ENCODE measurements around the gene UCHL5.

UCHL5 gene, protein sequence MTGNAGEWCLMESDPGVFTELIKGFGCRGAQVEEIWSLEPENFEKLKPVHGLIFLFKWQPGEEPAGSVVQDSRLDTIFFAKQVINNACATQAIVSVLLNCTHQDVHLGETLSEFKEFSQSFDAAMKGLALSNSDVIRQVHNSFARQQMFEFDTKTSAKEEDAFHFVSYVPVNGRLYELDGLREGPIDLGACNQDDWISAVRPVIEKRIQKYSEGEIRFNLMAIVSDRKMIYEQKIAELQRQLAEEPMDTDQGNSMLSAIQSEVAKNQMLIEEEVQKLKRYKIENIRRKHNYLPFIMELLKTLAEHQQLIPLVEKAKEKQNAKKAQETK

DNA sequence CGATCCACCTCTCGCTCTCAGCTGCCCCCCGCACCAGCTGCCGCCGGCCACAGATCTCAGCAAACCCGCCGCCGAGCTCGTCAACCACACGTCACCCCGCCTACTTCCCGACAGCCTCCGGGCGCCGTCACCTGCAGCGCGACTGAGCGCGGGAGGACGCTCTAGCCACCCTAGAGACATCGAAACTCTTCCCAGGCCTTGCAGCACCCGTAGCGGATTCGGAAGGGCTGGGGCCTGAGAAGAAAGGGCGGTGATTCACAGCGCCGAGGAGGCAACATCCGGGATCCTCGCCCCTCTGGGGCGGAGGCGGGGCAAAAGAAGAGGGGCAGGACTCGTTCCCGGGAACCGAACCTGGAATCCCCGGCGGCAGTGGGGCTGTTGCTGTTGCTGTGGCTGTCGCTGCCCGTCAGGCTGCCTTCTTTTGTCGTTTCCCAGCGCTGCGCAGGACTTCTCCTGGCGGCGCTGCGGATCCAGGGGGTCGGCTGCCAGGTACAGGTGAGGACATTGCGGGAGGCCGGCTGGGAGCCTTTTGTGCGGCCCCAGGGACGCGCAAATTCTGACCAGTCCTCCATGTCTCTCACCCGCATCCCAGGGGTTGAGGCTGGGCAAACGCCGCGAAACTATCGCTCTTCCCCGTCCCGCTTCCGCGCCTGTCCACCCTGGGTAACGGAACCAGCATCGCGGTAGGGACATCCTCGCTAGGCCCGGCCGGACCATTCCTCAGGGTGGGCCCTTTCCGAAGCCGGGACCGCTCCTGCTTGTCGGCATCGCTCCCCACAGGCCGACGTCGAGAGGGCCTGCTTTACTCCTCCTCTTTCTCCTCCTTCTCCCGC, at the start of gene UCHL5, which contains the start of gene RO60:
UCHL5 (minus strand) TSS at position 79 of the 833 bp plus-strand sequence. CDS start 100 bp downstream, outside the sequence.
RO60 (plus strand) TSS at position 331 of the 833 bp plus-strand sequence. CDS start 9,443 bp downstream, outside the sequence.
- TF ChIP-seq GATA3 (IDR thresholded peaks at IDR 0.05; ENCODE audit: low read depth, low read length) (no peak), GATA2 (IDR thresholded peaks at IDR 0.05; ENCODE audit: low read depth, low read length) (no peak)

DNA sequence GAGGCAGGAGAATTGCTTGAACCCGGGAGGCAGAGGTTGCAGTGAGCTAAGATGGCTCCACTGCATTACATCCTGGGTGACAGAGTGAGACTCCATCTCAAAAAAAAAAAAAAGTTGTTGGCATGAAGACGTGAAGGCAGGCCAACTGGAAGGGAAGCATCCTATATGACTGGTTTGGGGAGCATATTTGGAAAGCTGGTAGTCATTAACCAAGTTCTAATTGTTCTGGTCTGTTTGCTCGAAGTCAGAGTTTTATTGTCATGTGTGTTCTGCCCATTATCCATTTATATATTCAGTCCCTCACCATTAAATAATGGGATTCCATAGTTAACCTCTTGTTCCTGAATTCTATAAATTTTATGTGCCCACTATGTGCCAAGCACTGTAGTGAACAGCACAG, 49.3 kb upstream of the UCHL5 start:
- no peak for TF ChIP-seq GATA2 (IDR thresholded peaks at IDR 0.05; ENCODE audit: low read depth, low read length)
- no peak for TF ChIP-seq GATA3 (IDR thresholded peaks at IDR 0.05; ENCODE audit: low read depth, low read length)

DNA sequence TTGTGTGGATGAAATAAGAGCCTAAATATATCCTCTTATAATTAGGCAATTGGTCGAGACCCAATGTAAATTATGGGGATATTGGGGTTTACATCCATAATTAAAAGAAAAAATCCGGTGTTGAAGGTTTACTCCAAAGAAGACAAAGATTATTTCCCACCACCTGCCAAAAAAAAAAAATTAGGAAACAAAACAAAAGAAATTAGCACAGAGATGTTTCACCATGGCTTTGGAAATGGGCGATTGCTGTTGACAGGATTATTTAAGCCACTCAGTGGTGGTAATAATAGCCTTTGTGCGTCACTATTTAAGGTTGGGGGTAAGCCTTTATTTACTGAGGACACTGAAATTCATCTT, 46.6 kb upstream of the UCHL5 start:
- TF ChIP-seq GATA3 (IDR thresholded peaks at IDR 0.05; ENCODE audit: low read depth, low read length) (no peak), GATA2 (IDR thresholded peaks at IDR 0.05; ENCODE audit: low read depth, low read length) (no peak)

DNA sequence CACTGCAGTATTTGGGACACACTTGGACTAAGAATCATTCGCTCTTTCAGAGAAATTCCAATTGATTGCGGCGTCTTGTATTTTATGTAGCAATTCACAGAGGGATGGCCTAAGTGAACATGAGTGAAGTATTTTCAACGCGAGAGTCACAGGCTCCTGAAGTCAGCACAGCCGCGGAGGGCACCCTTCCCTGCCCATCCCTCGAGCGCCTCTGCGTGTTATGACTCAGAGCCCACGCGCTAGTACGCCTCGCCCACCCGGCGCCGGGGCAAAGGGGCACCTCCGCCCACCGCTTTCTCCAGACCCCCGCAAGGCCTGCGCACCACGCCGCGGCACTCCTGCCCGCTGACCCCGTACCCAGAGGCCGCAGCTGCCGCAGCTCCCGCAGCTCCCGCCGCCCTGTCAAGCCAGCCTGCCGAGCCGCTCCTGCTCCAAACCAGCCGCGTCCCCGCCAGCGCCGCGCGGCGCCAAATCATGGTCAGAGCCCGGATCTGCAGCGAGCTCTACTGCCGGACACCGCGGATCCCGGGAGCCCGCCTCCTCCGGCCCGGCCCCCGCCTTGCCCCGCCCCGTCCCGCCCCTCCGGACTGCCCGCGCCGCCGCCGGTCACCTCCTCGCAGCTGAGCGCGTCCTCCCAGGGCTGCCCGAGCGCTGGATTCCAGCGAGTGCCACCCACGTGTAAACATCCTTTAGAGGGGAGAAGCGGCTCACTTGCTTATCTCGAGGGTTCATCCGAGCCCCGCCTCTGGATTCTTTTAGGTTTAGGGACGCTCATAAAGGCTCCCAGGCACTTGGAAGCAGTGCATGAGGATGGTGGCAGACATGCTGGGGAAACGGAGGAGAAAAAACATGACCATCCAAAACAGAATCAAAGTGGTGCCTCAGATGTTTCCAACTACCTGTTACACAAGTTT, 46.0 kb upstream of the UCHL5 start, which contains the start of gene GLRX2:
GLRX2 (minus strand) TSS at position 508 of the 914 bp plus-strand sequence; CDS start at position 476, 32 bp downstream.
- TF ChIP-seq GATA3 (IDR thresholded peaks at IDR 0.05; ENCODE audit: low read depth, low read length) (no peak), GATA2 (IDR thresholded peaks at IDR 0.05; ENCODE audit: low read depth, low read length) (peak; percentile 48)

DNA sequence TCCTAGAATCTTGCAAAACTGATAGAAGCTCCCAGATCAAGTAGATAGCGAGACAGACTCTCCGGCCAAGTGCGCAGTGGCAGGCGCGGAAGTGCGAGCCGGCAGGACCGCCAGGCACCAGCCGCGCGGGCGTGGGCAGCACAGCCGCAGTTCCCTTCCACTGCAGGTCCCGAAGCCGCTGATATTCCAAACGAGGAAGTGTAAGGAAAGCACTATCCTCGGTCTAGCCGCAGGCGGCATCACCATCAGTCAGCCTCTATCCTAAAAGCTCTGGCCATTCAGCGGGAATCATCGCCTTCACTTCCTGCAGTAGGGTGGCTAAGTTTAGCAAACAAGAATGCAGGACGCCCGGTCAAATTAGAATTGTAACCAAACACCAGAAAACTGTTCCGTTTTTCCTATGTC, 45.3 kb upstream of the UCHL5 start:
- TF ChIP-seq GATA2 (IDR thresholded peaks at IDR 0.05; ENCODE audit: low read depth, low read length) (peak; percentile 85), GATA3 (IDR thresholded peaks at IDR 0.05; ENCODE audit: low read depth, low read length) (no peak)

DNA sequence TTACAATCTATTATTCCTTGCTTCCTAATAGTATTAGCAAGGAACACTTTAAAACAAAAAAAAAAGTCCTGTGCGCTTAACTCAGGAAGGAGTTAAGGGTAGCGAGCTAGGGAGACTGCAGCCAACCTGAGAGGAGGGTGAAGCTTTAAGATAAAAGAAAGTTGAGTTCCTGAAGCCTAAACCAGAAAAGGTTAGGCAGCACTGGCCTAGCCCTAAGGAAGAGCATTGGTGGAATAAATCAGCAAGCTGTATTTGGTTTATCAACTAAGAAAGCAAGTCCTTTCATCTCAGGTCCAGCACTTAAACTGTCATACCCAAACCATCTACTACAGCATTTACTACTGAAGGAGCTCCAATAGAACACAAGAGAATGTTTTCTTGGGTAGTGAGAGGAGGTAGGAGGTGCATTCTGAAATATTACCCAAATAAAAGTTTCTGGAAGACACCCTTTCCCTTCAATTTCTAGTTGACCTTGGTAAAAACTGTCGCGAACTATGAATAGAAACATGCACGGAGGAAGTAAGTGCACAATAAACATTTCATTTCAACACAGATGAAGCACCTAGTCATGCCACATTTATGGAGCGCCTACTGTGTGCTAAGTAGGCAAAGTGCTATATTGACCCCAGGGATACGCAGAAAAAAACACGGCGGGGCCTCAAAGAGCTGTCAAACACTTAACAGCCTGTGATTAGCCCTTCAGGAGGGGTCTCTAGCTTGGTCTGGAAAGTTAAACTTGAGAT, 44.8 kb upstream of the UCHL5 start:
- TF ChIP-seq GATA3 (IDR thresholded peaks at IDR 0.05; ENCODE audit: low read depth, low read length) (no peak), GATA2 (IDR thresholded peaks at IDR 0.05; ENCODE audit: low read depth, low read length) (no peak)

DNA sequence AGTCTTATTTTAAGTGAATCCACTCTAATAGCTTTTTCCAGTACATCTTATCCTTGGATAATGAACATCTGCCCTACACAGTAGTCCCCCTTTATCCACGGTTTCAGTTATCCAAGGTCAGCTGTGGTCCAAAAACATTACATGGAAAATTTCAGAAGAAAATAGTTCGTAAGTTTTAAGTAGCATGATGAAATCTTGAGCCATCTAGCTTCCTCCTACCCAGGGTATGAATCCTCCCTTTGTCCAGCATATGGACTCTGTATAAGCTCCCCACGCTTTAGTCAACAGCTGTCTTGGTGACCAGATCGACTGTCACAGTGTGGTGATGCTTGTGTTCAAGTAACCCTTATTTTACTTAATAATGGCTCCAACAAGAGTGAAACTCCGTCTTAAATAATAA, 43.5 kb upstream of the UCHL5 start:
- TF ChIP-seq GATA3 (IDR thresholded peaks at IDR 0.05; ENCODE audit: low read depth, low read length) (no peak), GATA2 (IDR thresholded peaks at IDR 0.05; ENCODE audit: low read depth, low read length) (no peak)

DNA sequence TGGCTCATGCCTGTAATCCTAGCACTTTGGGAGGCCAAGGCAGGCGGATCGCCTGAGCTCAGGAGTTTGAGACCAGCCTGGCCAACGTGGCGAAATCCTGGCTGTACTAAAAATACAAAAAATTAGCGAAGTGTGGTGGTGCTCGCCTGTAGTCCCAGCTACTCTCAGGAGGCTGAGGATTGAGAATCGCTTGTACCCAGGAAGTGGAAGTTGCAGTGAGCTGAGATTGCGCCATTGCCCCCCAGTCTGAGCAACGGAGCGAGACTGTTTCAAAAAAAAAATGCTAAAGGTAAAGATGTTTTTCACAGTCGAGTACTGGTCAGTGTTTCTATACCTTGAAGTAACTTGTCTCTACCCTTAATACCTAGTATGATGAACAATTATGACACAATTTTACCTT, 35.0 kb upstream of the UCHL5 start:
- TF ChIP-seq GATA2 (IDR thresholded peaks at IDR 0.05; ENCODE audit: low read depth, low read length), result no peak
- TF ChIP-seq GATA3 (IDR thresholded peaks at IDR 0.05; ENCODE audit: low read depth, low read length), result no peak

DNA sequence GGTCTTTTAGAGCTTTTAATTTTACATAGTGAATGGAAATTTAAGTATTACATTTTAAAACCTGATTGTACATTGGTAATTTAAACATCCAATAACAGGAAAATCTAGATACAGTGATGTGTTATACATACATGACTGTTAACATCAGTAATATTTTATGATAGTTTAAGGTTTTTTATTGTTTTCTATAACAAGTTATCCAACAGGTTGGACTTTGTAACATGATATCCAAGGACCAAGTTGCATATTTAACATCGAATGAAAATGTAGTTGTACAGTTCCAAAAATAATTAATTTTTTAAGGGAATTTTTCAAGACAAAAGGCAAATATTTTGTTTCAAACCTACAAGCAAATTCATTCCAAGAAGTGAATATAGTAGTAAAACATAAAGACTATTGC, 31.7 kb upstream of the UCHL5 start:
- TF ChIP-seq GATA2 (IDR thresholded peaks at IDR 0.05; ENCODE audit: low read depth, low read length) (no peak), GATA3 (IDR thresholded peaks at IDR 0.05; ENCODE audit: low read depth, low read length) (no peak)

DNA sequence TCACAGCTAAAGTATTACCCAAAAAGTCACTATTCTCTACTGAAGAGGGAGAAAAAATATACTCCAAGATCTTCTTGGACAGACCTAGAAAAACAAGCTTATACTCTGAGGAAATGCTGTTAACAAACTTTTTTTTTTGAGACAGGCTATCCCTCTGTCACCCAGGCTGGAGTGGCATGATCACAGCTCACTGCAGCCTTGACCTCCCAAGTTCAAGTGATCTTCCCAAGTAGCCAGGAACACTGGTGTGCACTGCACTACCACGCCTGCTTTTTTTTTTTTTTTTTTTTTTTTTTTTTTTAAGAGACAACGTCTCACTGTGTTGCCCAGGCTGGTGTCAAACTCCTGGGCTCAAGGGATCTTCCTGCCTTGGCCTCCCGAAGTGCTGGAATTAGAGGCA, 28.7 kb upstream of the UCHL5 start:
- TF ChIP-seq GATA2 (IDR thresholded peaks at IDR 0.05; ENCODE audit: low read depth, low read length) (no peak), GATA3 (IDR thresholded peaks at IDR 0.05; ENCODE audit: low read depth, low read length) (no peak)

DNA sequence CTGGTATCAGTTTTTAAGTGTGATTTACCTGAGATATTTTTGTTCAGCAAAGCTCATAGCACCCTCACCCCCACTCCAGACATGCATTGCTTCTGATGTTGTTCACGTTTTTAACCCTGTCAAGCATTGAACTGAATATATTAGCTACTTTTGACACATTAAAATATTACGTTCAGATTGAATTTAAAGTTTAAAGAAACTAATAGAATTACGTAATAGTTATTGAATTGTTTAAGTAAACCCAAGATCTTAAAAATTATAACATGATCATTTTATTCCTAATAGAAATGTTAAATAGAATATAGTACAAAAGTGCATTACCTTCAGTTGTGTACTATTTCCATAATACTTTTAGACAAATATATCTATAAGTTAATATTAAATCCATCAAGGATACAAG, 27.2 kb upstream of the UCHL5 start:
- no peak for TF ChIP-seq GATA3 (IDR thresholded peaks at IDR 0.05; ENCODE audit: low read depth, low read length)
- no peak for TF ChIP-seq GATA2 (IDR thresholded peaks at IDR 0.05; ENCODE audit: low read depth, low read length)

DNA sequence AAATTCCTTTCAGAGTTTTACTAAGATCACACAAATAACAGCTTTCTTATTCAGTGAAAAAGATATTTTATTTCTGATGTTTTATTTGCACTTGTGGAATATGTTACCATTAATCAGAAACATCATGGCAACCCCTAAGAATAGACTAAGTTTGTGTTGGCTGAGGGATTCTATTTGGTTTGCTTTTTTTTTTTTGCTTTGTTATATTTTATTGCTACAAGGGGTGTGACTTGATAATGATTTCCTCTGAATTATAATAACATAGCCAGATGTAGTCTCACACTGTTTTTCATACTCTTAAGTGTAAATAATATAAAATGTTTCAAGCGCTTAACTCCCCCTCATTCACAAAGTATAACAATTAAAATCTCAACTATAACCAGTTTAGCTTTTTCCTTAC, 26.1 kb upstream of the UCHL5 start:
- TF ChIP-seq GATA2 (IDR thresholded peaks at IDR 0.05; ENCODE audit: low read depth, low read length), result no peak
- TF ChIP-seq GATA3 (IDR thresholded peaks at IDR 0.05; ENCODE audit: low read depth, low read length), result no peak

All from SH-SY5Y (cell line).